Natural killer cell treated with Interleukin-12 subunit alpha and Interleukin-12 subunit beta and Interleukin-15 and Interleukin-18, amount 100 ng/mL, for 72 hours (primary cell): ENCODE data around the gene GON7. TPM values are rescaled to one million over a fixed set of nuclear protein-coding genes. Genes with fewer than 3 reads are reported as not detected.
"Not testable (repeated sequence)": the region's sequence is repeated elsewhere in the genome, so short reads cannot be mapped to it uniquely, and the experiment has no call there.

Experiments
- ATAC-seq, 2 donors: fragments of 150-1000 bp; cut with Tn5 transposase in 1 of 2; sonication (Bioruptor Pico), chemical (Tn5 transposase) in 1 of 2; 2 replicates each; pipeline ENCODE4 v1.10.0; 2021
- DNase-seq: peaks from one replicate; pipeline ENCODE4 v3.0.0; 2022; ENCODE audit warnings: low spot score
- H3K27ac Mint-ChIP-seq, 2 donors: 1 replicate in 1 of 2; 2 replicates in 1 of 2; pipeline ENCODE4 v1.8.0; 2022; ENCODE audit warnings: mixed read lengths in 2 of 2, mild to moderate bottlenecking in 1 of 2, moderate library complexity in 1 of 2
- H3K27me3 Mint-ChIP-seq, 2 donors: 1 replicate in 1 of 2; 2 replicates in 1 of 2; pipeline ENCODE4 v1.8.0; 2022; ENCODE audit warnings: mixed read lengths in 2 of 2
- H3K36me3 Mint-ChIP-seq: one replicate; pipeline ENCODE4 v1.8.0; 2022; ENCODE audit warnings: mixed read lengths
- H3K4me1 Mint-ChIP-seq, 2 donors: 1 replicate in 1 of 2; 2 replicates in 1 of 2; pipeline ENCODE4 v1.8.0; 2022; ENCODE audit warnings: low read depth in 2 of 2, mixed read lengths in 2 of 2, mild to moderate bottlenecking in 1 of 2
- H3K4me3 Mint-ChIP-seq: one replicate; pipeline ENCODE4 v1.8.0; 2022; ENCODE audit warnings: mixed read lengths
- H3K9me3 Mint-ChIP-seq: 2 replicates; pipeline ENCODE4 v1.8.0; 2022; ENCODE audit warnings: mixed read lengths
- total RNA-seq, 2 donors: library from RNA; stranded (reverse); gene quantifications; one replicate each; pipeline ENCODE4 v1.2.3, GENCODE V29; 2022

GON7 gene
- total RNA-seq, 2 donors from 2014 or later: 12.9 to 15.7 TPM

DNA sequence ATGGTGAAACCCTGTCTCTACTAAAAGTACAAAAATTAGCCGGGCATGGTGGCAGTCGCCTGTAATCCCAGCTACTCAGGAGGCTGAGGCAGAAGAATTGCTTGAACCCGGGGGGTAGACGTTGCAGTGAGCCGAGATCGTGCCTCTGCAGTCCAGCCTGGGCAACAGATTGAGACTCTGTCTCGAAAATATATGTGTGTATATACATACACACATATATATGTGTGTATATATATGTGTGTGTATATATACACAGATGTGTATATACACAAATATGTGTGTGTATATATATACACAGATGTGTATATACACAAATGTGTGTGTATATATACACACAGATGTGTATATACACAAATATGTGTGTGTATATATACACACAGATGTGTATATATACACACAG, 48.5 kb downstream of the GON7 start:
- H3K36me3 Mint-ChIP-seq, H3K27ac Mint-ChIP-seq, H3K9me3 Mint-ChIP-seq, H3K4me1 Mint-ChIP-seq, H3K4me3 Mint-ChIP-seq, DNase-seq, ATAC-seq, H3K27me3 Mint-ChIP-seq: not testable (repeated sequence)

DNA sequence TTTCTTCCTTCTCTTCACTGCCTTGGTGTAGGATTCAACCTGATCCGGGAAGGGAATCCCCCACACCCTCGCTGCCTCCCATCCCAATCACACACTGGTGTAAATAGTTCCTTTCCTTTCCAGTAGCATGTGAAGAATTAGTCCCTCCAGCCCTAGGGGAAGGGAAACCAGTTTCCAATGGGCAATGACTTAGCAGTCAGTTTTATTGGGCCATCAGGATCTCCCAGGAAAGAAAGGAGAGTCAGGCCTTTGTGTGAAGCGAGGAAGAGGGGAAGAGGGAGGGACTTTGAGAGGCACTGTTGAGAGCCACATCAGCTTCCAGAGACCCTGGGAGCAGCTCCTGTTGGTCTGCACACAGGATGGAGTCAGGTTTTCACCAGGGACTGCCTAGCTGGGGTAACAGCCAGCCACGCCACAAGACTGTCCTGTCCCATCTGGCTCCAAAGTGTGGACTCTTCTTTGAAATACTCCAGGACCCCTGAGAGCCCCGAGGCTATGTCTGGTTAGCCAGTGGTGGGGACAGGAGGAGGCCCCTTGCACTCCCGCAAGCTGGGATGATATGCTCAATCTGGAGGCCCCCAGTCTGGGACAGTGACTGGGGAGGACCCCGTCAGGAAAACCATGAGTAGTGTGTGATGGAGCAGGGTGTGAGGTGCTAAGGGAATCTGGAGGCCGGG, 50.0 kb downstream of the GON7 start:
- no peaks in the 10 kb centered on the region for H3K9me3 Mint-ChIP-seq
- H3K4me1 Mint-ChIP-seq: no peaks in the 10 kb centered on the region
- peak; percentile 32 to 50 for ATAC-seq
- H3K27ac Mint-ChIP-seq: no peak overlapping the region
- H3K27me3 Mint-ChIP-seq: peaks cover 0 to 2% of the 10 kb centered on the region in 2 donors
- H3K4me3 Mint-ChIP-seq: no peak overlapping the region
- no peaks in the 10 kb centered on the region for H3K36me3 Mint-ChIP-seq
- no peak for DNase-seq

- H3K27me3 Mint-ChIP-seq: peaks cover 0 to 4% of the 10 kb centered on the region in 2 donors
- no peaks in the 10 kb centered on the region for H3K9me3 Mint-ChIP-seq
- ATAC-seq (no peak), DNase-seq (no peak)
- H3K36me3 Mint-ChIP-seq: no peaks in the 10 kb centered on the region
- peaks cover 2 to 6% of the 10 kb centered on the region in 2 donors for H3K4me1 Mint-ChIP-seq
- no peak overlapping the region for H3K4me3 Mint-ChIP-seq
- no peak overlapping the region for H3K27ac Mint-ChIP-seq
Observed at GRCh38 chr14:93155667-93156066, 51.2 kb downstream of the GON7 start.

DNA sequence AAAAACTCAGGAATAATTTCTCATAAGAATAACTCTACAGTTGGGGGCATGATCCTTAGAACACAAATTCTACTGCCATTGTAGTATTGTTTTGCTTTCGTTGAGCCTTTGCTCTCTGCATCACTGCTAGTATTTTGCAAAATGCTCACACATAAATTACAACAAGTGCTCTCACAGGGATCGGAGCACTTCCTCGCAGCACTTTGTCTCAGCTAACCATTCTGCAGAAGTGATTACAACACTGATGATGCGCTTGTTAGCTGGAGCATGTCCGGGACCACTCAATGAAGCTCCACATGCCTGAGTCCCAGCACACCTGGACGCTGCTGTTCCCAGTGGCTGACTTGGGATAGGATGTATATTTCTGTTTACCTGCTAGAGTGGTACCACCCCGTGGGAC, 53.7 kb downstream of the GON7 start:
- H3K9me3 Mint-ChIP-seq: no peaks in the 10 kb centered on the region
- ATAC-seq (no peak), DNase-seq (no peak)
- H3K36me3 Mint-ChIP-seq: no peaks in the 10 kb centered on the region
- H3K4me3 Mint-ChIP-seq: no peak overlapping the region
- peaks cover 6 to 11% of the 10 kb centered on the region in 2 donors for H3K4me1 Mint-ChIP-seq
- H3K27me3 Mint-ChIP-seq: peaks cover 0 to 8% of the 10 kb centered on the region in 2 donors
- H3K27ac Mint-ChIP-seq: no peak overlapping the region

Other genes starting within 250 kb of the GON7 start
- gene ITPK1, start 91.1 kb downstream of the GON7 start, total RNA-seq: 10 to 100 TPM; 57.9 to 92.1 TPM
- gene MOAP1, start 22.2 kb downstream of the GON7 start, total RNA-seq: 10 to 100 TPM; 18.3 to 30.2 TPM
- 10 to 100 TPM in 1 of 2 donors, 1 to 10 TPM in 1; 8.6 to 11.5 TPM for gene LYSET, start 21.7 kb downstream of the GON7 start, total RNA-seq
- gene UBR7, start 191 bp upstream of the GON7 start, total RNA-seq: 10 to 100 TPM; 31.7 to 33.1 TPM
- 10 to 100 TPM; 25.2 to 31.4 TPM for gene BTBD7, start 126.0 kb upstream of the GON7 start, total RNA-seq
- gene COX8C, start 140.1 kb upstream of the GON7 start, total RNA-seq: not detected
- under 1 TPM; 0.02 to 0.06 TPM for gene UNC79, start 223.9 kb upstream of the GON7 start, total RNA-seq